Measurements from ENCODE around the gene KLHL12. TPM values are rescaled to one million over a fixed set of nuclear protein-coding genes. Genes with fewer than 3 reads are reported as not detected.

KLHL12 gene
- total and polyA plus RNA-seq, 2 of the 8 experiments (the other 6 are each of a cell fraction or from before 2014, with no cell fraction given): 27.2 to 33.3 TPM

- TF ChIP-seq ATF3 (IDR thresholded peaks at IDR 0.05; ENCODE audit: insufficient read depth, low read depth, low read length) (no peak), SP2 (IDR thresholded peaks at IDR 0.05; ENCODE audit: low read length) (no peak), MAX (IDR thresholded peaks at IDR 0.05) (no peak), SUZ12 (IDR thresholded peaks at IDR 0.05; ENCODE audit: low read length) (no peak)
These were observed 55.7 kb downstream of the KLHL12 start (continued) for GRCh38 chr1:202871367-202871766.
